Stimulated activated naive CD4-positive, alpha-beta T cell (primary cell): ENCODE measurements around the gene PHC1.
A peak's percentile ranks its signal among the peaks of the same experiment; 100 is the strongest.

ENCODE experiments used
- DNase-seq, 6 experiments: peaks; one replicate each; lab custom pipeline; 2025; lab: John Stamatoyannopoulos, UW

PHC1 gene

DNA sequence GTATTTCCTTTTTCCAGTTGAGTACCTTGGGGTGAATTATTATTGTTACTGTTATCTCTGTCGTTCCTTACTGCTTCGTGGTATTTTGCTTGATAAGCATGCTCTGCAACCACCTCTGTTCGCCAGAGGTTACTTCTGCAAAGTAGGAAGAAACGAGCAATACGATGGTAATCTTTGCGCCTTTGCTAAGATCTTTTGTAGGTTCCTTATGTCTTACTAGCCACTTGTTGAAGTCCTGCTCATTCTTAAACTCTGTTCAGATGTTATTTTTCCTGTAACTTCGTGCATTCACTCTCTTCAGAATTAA, 35.9 kb downstream of the PHC1 start:
- no peak for DNase-seq

DNA sequence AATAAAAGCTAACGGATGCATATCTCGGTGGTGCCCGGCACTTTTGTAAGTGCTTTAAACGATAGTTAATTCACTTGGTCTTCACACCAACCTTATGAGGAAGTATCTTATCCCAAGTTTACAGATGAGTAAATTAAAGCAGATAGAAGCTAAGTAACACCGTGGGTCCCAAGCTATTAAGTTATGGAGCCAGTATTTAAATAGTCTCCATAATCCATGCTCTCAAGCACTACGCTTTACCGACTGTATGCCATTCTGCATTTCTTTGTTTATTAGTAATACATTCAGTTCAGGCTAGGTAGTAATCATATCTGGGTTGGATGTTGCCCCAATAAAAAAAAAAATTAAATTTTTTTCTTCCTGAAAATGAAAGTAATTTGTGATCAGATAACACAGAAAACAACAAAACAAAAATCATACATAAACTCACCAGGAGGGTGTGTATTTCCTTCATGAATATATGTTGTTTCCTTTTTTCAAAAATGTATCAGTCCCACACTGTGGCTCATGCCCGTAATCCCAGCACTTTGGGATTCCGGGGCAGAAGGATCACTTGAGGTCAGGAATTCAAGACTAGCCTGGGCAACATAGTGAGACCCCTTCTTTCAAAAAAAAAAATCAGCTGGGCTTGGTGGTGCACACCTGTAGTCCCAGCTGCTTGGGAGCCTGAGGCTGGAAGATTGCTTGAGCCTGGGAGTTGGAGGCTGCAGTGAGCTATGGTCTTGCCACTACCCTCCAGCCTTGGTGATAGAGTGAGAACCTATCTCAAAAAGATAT, 36.6 kb downstream of the PHC1 start:
- peak in 4 of 6 experiments; percentile 11 to 61 (median 50) for DNase-seq

- peak in 2 of 6 experiments; percentile 4 to 13 for DNase-seq
These were observed 37.4 kb downstream of the PHC1 start for GRCh38 chr12:8951744-8952143.

GRCh38 chr12:8953773-8954402, 39.6 kb downstream of the PHC1 start:
- DNase-seq, result peak; percentile 17 to 77 (median 58)

GRCh38 chr12:8956073-8956472, 41.8 kb downstream of the PHC1 start:
- no peak for DNase-seq

DNA sequence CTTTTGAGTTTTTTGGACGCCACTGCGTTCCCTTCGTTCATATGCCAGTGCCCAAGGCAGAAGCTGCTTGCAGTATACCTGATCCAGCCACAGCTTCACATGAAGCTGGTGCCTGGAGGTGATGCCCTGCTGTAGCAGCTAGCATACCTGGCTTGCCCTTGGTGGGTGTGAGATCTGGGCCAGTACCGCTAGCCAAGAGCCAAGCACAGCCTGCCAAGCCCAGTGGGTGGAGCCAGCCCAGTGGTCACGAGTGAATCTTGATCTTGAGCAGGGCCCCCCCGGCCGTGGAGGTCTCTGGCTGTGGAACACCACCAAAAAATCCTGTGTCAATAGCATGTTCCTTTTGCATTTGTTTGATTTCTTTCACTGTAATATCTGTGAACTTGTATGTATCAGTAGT, 42.5 kb downstream of the PHC1 start:
- DNase-seq, result no peak

DNA sequence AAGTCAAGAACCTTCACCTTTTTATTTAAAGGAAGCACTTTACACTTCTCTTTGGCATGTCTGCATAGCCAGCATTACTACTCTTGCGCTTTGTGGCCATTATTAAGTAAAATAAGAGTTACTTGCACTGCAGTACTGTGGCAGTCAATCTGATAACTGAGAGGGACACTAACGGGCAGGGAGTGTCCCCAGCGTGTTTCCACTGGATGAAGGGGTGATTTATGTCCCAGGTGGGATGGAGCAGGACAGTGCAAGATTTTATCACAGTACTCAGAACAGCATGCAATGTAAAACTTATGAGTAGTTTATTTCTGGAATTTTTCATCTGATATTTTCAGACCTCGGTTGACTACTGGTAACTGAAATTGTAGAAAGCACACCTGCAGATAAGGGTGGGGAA, 43.3 kb downstream of the PHC1 start:
- no peak for DNase-seq

DNA sequence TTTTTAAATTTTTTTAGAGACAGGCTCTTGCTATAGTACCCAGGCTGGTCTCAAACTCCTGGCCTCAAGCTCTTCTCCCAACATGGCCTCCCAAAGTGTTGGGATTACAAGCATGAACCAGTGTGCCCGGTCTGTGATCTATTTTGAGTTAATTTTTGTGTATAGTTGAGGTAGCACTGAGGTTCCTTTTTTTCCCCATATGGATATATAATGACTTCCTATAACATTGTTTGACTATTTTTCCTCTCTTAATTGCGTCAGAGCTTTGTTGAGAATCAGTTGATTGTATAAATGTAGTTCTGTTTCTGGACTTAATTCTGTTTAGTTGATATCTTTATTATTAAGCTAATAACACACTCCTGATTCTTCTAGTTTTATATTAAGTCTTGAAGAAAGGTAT, 43.8 kb downstream of the PHC1 start:
- no peak for DNase-seq

- peak in 4 of 6 experiments; percentile 6 to 61 (median 36) for DNase-seq
These were observed 45.9 kb downstream of the PHC1 start for GRCh38 chr12:8960176-8960575.

- no peak for DNase-seq
These were observed 54.5 kb downstream of the PHC1 start for GRCh38 chr12:8968761-8969160.

DNA sequence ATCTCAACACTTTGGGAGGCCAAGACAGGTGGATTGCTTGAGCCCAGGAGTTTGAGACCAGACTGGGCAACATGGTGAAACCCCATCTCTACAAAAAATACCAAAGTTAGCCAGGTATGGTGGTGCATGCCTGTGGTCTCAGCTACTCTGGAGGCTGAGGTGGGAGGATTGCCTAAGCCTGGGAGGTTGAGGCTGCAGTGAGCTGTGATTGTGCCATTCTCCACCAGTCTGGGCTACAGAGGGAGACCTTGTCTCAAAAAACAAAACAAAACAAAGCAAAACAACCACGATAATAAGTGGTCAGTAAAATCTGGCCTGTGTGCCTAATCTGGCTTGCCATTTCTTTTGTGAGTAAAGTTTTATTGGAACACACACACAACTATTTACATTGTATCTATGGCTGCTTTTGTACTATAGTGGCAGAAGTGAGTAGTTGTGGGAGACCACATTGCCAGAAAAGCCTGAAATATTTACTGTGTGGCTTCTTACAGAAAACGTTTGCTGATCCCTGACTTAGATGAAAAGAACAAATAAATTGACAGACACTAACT, 55.6 kb downstream of the PHC1 start:
- no peak for DNase-seq

DNA sequence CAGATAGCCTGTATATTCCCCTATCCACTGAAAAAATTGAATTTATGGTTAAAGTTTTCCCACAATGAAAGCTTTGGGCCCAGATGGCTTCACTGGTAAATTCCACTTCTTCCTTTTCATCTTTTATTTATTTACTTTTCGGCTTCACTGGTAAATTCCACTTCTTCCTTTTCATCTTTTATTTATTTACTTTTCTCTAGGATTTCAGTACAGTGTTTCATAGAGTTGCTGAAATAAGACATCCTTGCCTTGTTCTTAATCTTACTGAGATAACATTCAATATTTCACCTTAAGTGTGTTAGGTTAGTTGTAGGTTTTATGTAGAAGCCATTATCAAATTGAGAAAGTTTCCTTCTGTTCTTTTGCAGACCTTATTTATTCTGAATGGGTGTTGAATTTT, 56.1 kb downstream of the PHC1 start:
- no peak for DNase-seq

DNA sequence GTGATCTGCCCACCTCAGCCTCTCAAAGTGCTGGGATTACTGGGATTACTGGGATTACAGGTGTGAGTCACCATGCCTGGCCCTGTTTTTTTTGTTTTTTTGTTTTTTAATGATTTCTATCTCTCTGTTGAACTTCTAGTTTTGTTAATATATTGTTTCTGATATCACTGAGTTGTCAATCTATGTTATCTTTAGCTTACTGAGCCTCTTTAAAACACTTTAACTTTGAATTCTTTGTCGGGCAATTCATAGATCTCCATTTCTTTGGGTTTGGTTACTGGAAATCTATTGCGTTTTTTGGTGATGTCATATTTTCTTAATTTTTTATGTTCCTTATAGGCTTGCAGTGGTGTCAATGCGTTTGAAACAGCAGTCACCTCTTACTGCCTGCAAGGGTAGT, 65.8 kb downstream of the PHC1 start:
- no peak for DNase-seq

DNA sequence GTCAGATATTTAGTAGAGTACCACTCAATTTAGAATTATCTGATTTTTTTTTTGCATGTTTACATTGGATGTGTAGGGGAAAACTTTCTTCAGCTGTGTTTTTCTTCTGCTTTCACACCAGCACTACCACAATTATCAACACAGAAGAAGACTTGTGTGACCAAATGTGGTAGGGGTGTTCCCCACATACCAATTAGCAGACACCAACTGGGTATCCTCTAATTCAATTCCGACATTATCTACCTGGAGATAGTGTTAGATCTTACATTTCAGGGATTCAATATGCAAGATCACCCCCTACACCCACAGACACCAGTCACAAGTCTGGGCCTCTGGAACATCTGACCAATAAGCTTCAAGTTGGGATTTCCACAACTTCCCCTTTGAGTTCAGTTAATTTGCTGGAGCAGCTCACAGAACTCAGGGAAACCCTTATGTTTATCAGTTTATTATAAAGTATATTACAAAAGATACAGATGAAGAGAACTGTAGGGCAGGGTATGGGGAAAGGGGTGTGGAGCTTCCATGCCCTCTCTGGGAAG, 71.0 kb downstream of the PHC1 start:
- DNase-seq, result no peak

DNA sequence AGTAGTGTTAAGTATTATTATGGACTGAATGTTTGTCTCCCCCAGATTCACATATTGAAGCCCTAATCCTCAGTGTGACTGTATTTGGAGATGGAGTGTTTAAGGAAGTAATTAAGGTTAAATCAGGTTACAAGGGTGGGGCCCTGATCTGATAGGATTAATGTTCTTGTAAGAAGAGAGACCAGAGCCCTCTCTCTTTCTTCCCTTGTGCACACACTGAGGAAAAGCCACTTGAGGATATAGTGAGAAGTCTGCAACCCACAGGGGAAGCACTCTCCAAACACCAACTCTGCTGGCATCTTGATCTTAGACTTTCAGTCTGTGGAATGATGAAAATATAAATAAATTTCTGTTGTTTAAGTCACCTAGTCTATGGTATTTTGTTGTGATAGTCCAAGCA, 72.9 kb downstream of the PHC1 start:
- DNase-seq, result no peak

DNA sequence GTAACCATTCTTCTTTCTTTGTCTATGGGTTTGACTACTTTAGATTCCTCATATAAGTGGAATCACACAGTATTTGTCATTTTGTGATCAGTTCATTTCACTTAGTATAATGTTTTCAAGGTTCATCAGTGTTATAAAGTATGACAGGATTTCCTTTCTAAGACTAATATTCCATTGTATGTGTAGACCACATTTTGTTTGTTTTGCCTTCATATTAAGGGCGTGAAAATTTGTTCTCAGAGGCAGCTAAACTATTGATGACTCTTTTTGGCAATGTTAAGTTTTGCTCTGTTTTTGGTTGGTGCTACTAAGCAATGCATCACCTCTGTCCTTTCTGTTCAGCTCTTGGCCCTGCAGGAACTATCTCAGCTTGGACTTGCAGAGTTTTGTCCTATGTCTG, 73.4 kb downstream of the PHC1 start:
- DNase-seq, result no peak

- no peak for DNase-seq
These were observed 75.1 kb downstream of the PHC1 start, which contains the start of gene KLRG1 for GRCh38 chr12:8989413-8989812. Gene KLRG1, plus strand, starts transcription at chr12:8989546. Its CDS starts 90 bp downstream, at chr12:8989636.
